Posterior vena cava (tissue), 2 donors: ENCODE measurements around the gene SUN2. TPM values are rescaled to one million over a fixed set of nuclear protein-coding genes. Genes with fewer than 3 reads are reported as not detected.

ENCODE experiments used
- DNase-seq: peaks from one replicate; pipeline ENCODE4 v3.0.0-alpha.2; 2020; ENCODE audit warnings: low spot score
- intact Hi-C, 2 donors: fragments of 100-400 bp; cut with DNase I; formaldehyde crosslinking; loops; one replicate each; pipeline versions ENCODE4 v1.14.1 to v1.14.2; 2022 to 2023
- total RNA-seq, 2 donors: library from RNA; stranded (reverse); fragmentation: NEBNext Ultra II Directional; extraction: Animal tissue kit (Norgen Biotek cat#: 25700); gene quantifications; one replicate each; pipeline ENCODE4 v1.2.1, GENCODE V29; 2021
- donor health status: DM: yes; HTN: yes; CAD: no.
- donor health status: DM: yes; HTN: yes; CAD: no.

SUN2 gene
- total RNA-seq, 2 donors from 2014 or later, result 229 to 246 TPM

- no peak for DNase-seq
- intact Hi-C loops, result no loop called here
These were observed 49.0 kb downstream of the SUN2 start for GRCh38 chr22:38706901-38707195.

DNA sequence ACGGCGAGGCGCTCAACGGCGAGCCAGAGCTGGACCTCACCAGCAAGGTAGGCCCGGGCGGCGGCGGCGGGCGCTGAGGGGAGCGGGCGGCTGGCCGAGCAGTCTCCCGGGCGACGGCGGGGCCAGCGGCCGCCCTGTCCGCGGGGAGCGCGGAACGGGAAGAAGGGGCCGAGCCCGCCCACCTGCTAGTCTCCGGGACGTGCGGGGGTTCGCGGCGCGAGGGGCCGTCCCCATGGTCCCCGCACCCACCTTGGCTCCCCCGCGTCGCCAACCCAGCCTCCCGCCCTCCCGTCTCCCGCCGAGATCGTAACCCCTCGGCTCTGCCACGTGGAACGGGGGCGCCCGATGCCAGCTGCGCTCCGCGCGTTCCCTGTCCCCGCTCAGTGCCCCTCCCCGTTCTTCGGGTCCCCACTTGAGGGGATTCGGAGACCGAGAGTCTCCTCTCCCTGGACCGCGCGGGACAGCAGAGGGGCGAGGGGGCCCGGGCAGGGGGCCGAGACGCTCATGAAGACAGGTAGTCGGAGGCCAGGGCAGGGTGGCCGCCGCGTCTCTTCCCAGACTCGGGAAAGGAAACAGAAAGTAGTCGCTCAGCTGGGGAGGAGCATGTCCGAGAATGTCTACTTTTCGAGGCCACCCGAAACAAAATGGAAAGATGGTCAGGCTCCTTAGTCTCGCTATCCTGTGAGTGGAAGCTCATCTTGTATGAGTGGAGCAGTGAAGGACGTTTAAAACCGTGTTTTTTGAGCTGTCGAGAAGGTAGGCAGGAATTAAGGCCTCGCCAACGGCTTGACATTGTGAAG, 49.5 kb downstream of the SUN2 start:
- DNase-seq, result peak; percentile 88
- intact Hi-C loops, result no loop called here

DNA sequence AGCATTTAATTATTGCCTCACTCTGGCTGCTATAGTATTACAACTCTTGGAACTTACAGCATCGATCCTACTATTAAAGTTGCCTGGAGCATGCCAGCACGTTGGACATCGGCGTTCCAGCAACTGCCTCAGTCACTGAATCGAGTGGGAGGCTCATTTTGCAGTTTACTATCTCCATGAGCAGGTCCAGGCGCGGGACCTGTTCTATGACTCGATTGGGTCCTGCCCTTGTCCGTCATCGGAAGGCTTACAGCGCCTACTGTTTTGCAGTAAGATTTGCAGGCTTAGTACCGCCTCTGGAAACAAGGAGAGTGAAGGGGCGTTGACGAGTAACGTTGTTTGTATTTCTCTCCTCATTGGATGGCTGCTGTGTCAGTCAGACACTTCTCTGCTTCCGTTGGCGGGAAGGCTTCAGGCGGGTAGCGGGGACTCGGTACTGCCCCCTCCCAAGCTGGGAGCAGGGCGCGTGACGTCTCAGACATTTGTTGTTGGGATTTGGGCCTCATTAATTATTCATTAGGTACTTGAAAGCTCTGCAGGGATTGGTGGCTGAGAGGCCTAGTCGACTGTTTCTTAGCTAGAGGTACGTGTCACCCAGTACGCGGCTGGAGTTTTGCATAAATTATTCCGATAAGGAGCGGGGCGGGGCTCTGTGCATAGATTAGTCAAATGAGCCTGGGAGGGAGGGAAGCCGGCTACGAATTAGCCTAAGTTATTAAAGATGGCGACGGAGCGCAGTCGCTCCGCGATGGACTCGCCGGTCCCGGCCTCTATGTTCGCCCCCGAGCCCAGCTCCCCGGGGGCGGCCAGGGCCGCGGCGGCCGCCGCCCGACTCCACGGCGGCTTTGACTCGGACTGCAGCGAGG, 50.3 kb downstream of the SUN2 start, which contains the start of gene GTPBP1:
Gene GTPBP1 (plus strand): TSS at position 710 of the 866 bp plus-strand sequence. CDS start 12 bp downstream, at position 722.
- peak; percentile 99 for DNase-seq
- intact Hi-C loops, result no loop called here

GRCh38 chr22:38704654-38705234, 51.1 kb downstream of the SUN2 start:
- no peak for DNase-seq
- intact Hi-C loops, result no loop called here

DNA sequence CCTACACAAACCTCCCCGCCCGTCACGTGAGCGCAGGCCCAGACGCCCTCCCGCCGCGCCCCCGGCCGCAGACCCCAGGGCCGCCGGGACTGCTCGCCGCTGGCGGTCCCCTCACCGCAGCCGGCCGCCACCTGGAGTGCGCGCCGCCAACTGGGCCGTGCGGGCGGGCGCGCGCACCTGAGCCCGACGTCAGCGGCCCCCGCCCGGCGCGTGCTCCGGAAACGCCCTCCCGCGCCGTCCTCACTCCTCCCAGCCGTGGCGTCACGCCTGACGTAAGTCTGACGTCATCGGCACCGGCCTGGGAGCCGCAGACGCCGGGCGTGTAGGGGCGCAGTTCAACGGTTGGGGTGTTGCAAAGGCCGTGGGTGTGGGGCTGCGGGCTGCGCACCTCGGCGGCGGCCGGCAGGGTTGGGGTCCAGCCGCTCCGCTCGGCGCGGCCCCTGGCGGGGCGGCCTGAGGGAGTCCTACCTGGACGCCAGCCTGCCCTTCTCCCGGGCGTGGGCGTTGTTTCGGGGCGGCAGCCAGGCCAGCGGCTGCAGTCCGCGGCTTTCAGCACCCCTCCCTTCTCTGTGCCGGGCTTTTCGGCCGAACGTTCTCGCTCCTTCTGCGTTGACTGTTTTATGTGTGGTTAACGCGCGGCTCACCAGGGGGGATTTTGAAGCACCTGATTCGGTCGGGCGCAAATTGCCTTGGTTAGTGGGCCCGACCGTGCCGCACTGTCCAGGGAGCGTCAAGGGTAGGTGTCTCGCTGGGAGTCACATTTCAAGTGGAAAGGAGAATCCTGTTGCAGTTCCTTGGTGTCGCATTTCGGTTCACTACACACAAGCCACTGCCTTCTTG, 54.8 kb downstream of the SUN2 start, which contains the start of gene JOSD1:
Gene JOSD1 (minus strand): TSS at position 155 of the 840 bp plus-strand sequence. CDS start 956 bp downstream, outside the sequence.
- peak; percentile 99 for DNase-seq
- intact Hi-C loops, result no loop called here

GRCh38 chr22:38700270-38700788, 55.5 kb downstream of the SUN2 start:
- intact Hi-C loops, result no loop called here
- peak; percentile 93 for DNase-seq

GRCh38 chr22:38699784-38700183, 56.0 kb downstream of the SUN2 start:
- intact Hi-C loops, result no loop called here
- DNase-seq, result no peak

DNA sequence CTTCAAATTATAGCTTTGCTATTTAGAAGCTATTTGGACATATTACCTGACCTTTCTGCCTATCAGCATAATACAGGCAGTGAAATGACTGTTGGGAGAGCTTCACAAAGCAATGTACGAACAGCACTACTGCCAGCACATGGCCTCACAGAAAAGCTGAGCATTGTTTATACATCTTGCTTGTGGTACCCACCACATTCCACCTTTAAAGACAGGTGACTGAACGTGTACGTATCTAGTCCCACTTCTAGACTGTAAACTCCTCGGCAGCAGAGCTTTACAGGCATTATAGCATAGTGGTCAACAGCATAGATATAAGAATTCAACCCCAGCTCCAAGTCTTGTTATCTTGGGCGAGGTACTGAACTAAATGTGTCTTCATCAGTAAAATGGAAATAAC, 56.7 kb downstream of the SUN2 start:
- intact Hi-C loops, result no loop called here
- DNase-seq, result no peak

GRCh38 chr22:38698407-38699094, 57.2 kb downstream of the SUN2 start:
- intact Hi-C loops, result no loop called here

GRCh38 chr22:38697425-38698089, 58.2 kb downstream of the SUN2 start:
- no peak for DNase-seq
- intact Hi-C loops, result no loop called here

More at GRCh38 chr22:38698407-38699094, 57.2 kb downstream of the SUN2 start:
- DNase-seq, result no peak

- DNase-seq, result no peak
- intact Hi-C loops, result no loop called here
These were observed 59.0 kb downstream of the SUN2 start for GRCh38 chr22:38696606-38697424.

- intact Hi-C loops, result no loop called here
- no peak for DNase-seq
These were observed 60.9 kb downstream of the SUN2 start for GRCh38 chr22:38694940-38695339.

DNA sequence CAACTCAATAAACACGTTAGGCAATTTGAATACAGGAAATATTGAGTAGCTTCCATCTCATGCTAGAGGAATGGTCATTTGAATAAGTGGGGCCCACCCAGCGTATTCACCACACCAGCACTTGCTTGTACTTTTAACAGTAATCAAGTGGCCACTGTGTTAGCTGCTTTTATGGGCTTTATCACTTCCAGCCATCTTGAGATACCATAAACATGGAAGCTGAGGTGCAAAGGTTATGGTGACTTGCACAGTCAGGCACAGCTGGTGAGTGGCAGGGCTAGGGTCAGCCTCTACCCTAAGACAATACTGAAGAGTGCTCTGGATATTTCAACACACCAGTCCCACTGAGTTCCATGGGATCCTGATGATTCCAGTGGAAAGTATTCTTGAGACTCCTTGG, 61.7 kb downstream of the SUN2 start:
- DNase-seq, result no peak
- intact Hi-C loops, result no loop called here

DNA sequence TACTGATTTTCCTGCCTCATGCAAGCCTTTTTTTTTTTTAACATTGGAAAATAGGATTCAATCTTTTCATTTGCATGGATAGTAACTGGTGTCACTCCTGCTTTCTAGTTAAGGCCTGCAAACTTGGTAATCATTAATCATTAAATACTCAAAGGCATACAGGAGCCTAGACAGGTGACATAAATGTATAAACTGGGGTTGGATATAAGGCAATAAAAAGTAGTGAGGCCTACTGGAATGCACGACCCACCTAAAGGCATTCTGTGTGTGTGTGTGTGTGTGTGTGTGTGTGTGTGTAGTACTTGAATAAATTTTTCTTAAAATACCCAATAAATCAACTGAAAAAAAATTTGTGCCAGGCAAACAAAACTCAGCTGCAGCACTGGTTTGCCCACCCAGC, 66.1 kb downstream of the SUN2 start:
- no peak for DNase-seq
- intact Hi-C loops, result no loop called here

GRCh38 chr22:38685761-38686160, 70.0 kb downstream of the SUN2 start:
- intact Hi-C loops, result no loop called here
- DNase-seq, result no peak

GRCh38 chr22:38684895-38685294, 70.9 kb downstream of the SUN2 start:
- DNase-seq, result peak; percentile 50
- intact Hi-C loops, result no loop called here
